CD14-positive monocyte (primary cell): ENCODE data around the gene KIRREL3. TPM values are rescaled to one million over a fixed set of nuclear protein-coding genes. Genes with fewer than 3 reads are reported as not detected.

ENCODE experiments used
- DNase-seq, 3 donors: peaks; one replicate each; pipeline ENCODE4 v3.0.0-alpha.2; 2011 to 2022
- H2AFZ ChIP-seq: 2 replicates; pipeline ENCODE4 v1.6.0; 2012; ENCODE audit warnings: mild to moderate bottlenecking, low read depth, low read length, inconsistent platforms; ENCODE audit not compliant: insufficient read depth, poor library complexity, severe bottlenecking
- H3K27ac ChIP-seq, 2 donors: 1 replicate in 1 of 2; 2 replicates in 1 of 2; pipeline ENCODE4 v1.5.1; 2012 to 2013; ENCODE audit warnings: low read length in 2 of 2, control low read depth in 1 of 2, inconsistent platforms in 1 of 2, low read depth in 1 of 2, mild to moderate bottlenecking in 1 of 2
- H3K27me3 ChIP-seq, 2 donors: one replicate each; pipeline versions ENCODE4 v1.6.0 to v1.6.1; 2011 to 2013; ENCODE audit warnings: low read length in 2 of 2; ENCODE audit not compliant: control insufficient read depth in 2 of 2, insufficient read depth in 2 of 2
- H3K36me3 ChIP-seq, 2 donors: replicated peaks in 1 of 2; 1 replicate in 1 of 2; 2 replicates in 1 of 2; pipeline versions ENCODE4 v1.5.1 to v1.6.1; 2012 to 2013; ENCODE audit warnings: low read length in 2 of 2, control low read depth in 1 of 2, inconsistent platforms in 1 of 2, mild to moderate bottlenecking in 1 of 2; ENCODE audit not compliant: insufficient read depth in 2 of 2, control insufficient read depth in 1 of 2
- H3K4me1 ChIP-seq, 2 donors: 1 replicate in 1 of 2; 2 replicates in 1 of 2; pipeline versions ENCODE4 v1.5.1 to v1.6.1; 2012 to 2013; ENCODE audit warnings: low read length in 2 of 2, control low read depth in 1 of 2, inconsistent platforms in 1 of 2, mild to moderate bottlenecking in 1 of 2, moderate library complexity in 1 of 2; ENCODE audit not compliant: insufficient read depth in 2 of 2, control insufficient read depth in 1 of 2
- H3K4me2 ChIP-seq: replicated peaks from 2 replicates; pipeline ENCODE3; 2012; ENCODE audit warnings: low read length, moderate library complexity, mild to moderate bottlenecking; ENCODE audit not compliant: poor library complexity, severe bottlenecking; ENCODE audit errors: extremely low read depth
- H3K4me3 ChIP-seq, 3 experiments: fragments of 200-600 bp in 1 of 3; sonication (generic) in 1 of 3; replicated peaks in 1 of 3; 1 replicate in 2 of 3; 2 replicates in 1 of 3; pipeline ENCODE4 v1.5.1; 2011 to 2013; ENCODE audit warnings: low read length in 3 of 3, mild to moderate bottlenecking in 3 of 3, control low read depth in 2 of 3, low read depth in 2 of 3, inconsistent platforms in 1 of 3, moderate library complexity in 1 of 3
- H3K79me2 ChIP-seq: 2 replicates; pipeline ENCODE4 v1.6.0; 2012; ENCODE audit warnings: mild to moderate bottlenecking, control low read depth, inconsistent platforms, low read length, moderate library complexity; ENCODE audit not compliant: insufficient read depth
- H3K9ac ChIP-seq: 2 replicates; pipeline ENCODE4 v1.6.0; 2017; ENCODE audit warnings: low read length, mild to moderate bottlenecking; ENCODE audit not compliant: insufficient read depth, poor library complexity, severe bottlenecking
- H3K9me3 ChIP-seq, 2 donors: replicated peaks in 1 of 2; 1 replicate in 1 of 2; 2 replicates in 1 of 2; pipeline versions ENCODE4 v1.5.1 to v1.6.1; 2012 to 2013; ENCODE audit warnings: low read length in 2 of 2, control low read depth in 1 of 2; ENCODE audit not compliant: control insufficient read depth in 1 of 2, insufficient read depth in 1 of 2
- H4K20me1 ChIP-seq: 2 replicates; pipeline ENCODE4 v1.6.0; 2012; ENCODE audit warnings: mild to moderate bottlenecking, low read length, control low read depth, moderate library complexity; ENCODE audit not compliant: insufficient read depth
- H3K27ac Mint-ChIP-seq, 7 donors: one replicate each; pipeline ENCODE4 v1.8.0; 2020; ENCODE audit warnings: mild to moderate bottlenecking in 7 of 7, mixed read lengths in 7 of 7, moderate library complexity in 6 of 7, inconsistent platforms in 2 of 7
- H3K27me3 Mint-ChIP-seq, 3 donors: one replicate each; pipeline ENCODE4 v1.8.0; 2021 to 2022; ENCODE audit warnings: low read depth in 3 of 3, mild to moderate bottlenecking in 3 of 3, mixed read lengths in 3 of 3, moderate library complexity in 3 of 3, inconsistent platforms in 1 of 3
- H3K36me3 Mint-ChIP-seq, 2 donors: one replicate each; pipeline ENCODE4 v1.8.0; 2020; ENCODE audit warnings: mixed read lengths in 2 of 2, inconsistent platforms in 1 of 2, mild to moderate bottlenecking in 1 of 2
- H3K4me1 Mint-ChIP-seq: one replicate; pipeline ENCODE4 v1.8.0; 2020; ENCODE audit warnings: mild to moderate bottlenecking, mixed read lengths
- H3K4me3 Mint-ChIP-seq, 2 donors: one replicate each; pipeline ENCODE4 v1.8.0; 2020; ENCODE audit warnings: mild to moderate bottlenecking in 2 of 2, mixed read lengths in 2 of 2, moderate library complexity in 1 of 2
- H3K9me3 Mint-ChIP-seq, 7 donors: one replicate each; pipeline ENCODE4 v1.8.0; 2020 to 2022; ENCODE audit warnings: mixed read lengths in 7 of 7, mild to moderate bottlenecking in 6 of 7, moderate library complexity in 6 of 7, inconsistent platforms in 2 of 7
- CTCF ChIP-seq: fragments of 200-600 bp; IDR thresholded peaks from one replicate; pipeline ENCODE4 v1.8.0; 2022; ENCODE audit warnings: antibody characterized with exemption, mild to moderate bottlenecking
- WGBS: methylation state at CpG from one replicate; pipeline ENCODE4 v1.1.5; 2013; ENCODE audit warnings: missing lambda C conversion rate; ENCODE audit not compliant: insufficient coverage; 5-methylcytosine and 5-hydroxymethylcytosine counted together
- intact Hi-C, 2 donors: fragments of 100-400 bp; cut with micrococcal nuclease; formaldehyde crosslinking; loops; one replicate each; pipeline versions ENCODE4 v1.15.0 to v1.15.1; 2023
- polyA plus RNA-seq, 3 donors: library from polyadenylated mRNA; depleted of rRNA in 1 of 3; unstranded in 2 of 3; stranded (reverse) in 1 of 3; fragments of 300-500 nt in 2 of 3; fragments of >200 nt in 1 of 3; fragmentation: Illumina TruSeq in 2 of 3; gene quantifications; 1 replicate in 2 of 3; 2 replicates in 1 of 3; pipeline ENCODE4 v1.2.3, GENCODE V29; 2012 to 2021

KIRREL3 gene
- polyA plus RNA-seq, 3 donors = not detected

DNA sequence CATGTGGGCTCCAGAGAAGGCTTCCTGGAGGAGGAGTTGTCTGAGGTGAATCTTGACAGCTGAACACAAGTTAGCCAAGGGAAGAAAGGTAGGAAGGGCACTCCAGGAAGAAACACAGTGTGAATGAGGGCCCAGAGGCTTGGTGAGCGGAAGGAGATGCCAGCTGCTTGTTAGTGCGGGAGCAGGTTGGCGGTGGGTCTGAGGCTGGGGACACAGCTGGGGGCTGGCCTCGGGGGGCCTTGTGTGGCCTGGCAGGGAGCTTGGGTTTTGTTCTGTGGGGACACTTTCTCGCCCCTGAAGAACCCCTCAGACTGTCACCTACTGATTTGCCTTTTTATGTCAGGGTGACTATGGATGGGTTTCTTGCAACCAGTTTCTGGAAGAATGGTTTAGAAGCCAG is 485.1 kb downstream of the KIRREL3 start:
- Mint-ChIP-seq H3K4me3 (no peak overlapping the region), H3K36me3 (no peaks in the 10 kb centered on the region), H3K9me3 (peaks cover 0 to 2% (median 0%) of the 10 kb centered on the region in 7 donors), H3K27me3 (peaks cover 0 to 6% (median 2%) of the 10 kb centered on the region in 3 donors), H3K27ac (no peak overlapping the region), H3K4me1 (no peaks in the 10 kb centered on the region)
- Histone ChIP-seq H2AFZ (no peak overlapping the region), H3K79me2 (no peaks in the 10 kb centered on the region), H3K4me3 (no peak overlapping the region), H3K27ac (no peak overlapping the region), H3K9me3 (no peaks in the 10 kb centered on the region), H3K27me3 (no peaks in the 10 kb centered on the region), H3K4me1 (no peaks in the 10 kb centered on the region), H4K20me1 (no peaks in the 10 kb centered on the region), H3K36me3 (no peaks in the 10 kb centered on the region), H3K4me2 (no peak overlapping the region), H3K9ac (no peak overlapping the region)
- 93% methylated on average over 4 of the region's 5 CpGs for WGBS
- DNase-seq = no peak
- intact Hi-C loops = no loop called here
- no peak for TF ChIP-seq CTCF

- H3K27ac ChIP-seq = no peak overlapping the region
- H3K9me3 ChIP-seq = no peaks in the 10 kb centered on the region
- H3K27me3 Mint-ChIP-seq = peaks cover 0 to 9% (median 4%) of the 10 kb centered on the region in 3 donors
- no peaks in the 10 kb centered on the region for H3K36me3 ChIP-seq
- DNase-seq = no peak
- no peak overlapping the region for H3K4me2 ChIP-seq
- TF ChIP-seq CTCF = no peak
- 100% methylated on average over 4 of the region's 10 CpGs for WGBS
- H3K4me3 Mint-ChIP-seq = no peak overlapping the region
- intact Hi-C loops = no loop called here
- no peaks in the 10 kb centered on the region for H3K4me1 Mint-ChIP-seq
- no peak overlapping the region for H3K4me3 ChIP-seq
- peak overlapping the region in 1 of 7 donors; percentile 58 for H3K27ac Mint-ChIP-seq
- no peaks in the 10 kb centered on the region for H3K27me3 ChIP-seq
- no peaks in the 10 kb centered on the region for H3K79me2 ChIP-seq
- H3K9ac ChIP-seq = no peak overlapping the region
- H4K20me1 ChIP-seq = no peaks in the 10 kb centered on the region
- no peaks in the 10 kb centered on the region for H3K36me3 Mint-ChIP-seq
- H3K9me3 Mint-ChIP-seq = peaks cover 0 to 2% (median 0%) of the 10 kb centered on the region in 7 donors
- H2AFZ ChIP-seq = no peak overlapping the region
- no peaks in the 10 kb centered on the region for H3K4me1 ChIP-seq
Observed at GRCh38 chr11:126514061-126514693, 486.4 kb downstream of the KIRREL3 start.
